A549 (cell line): ENCODE data around the gene XYLB. TPM values are rescaled to one million over a fixed set of nuclear protein-coding genes. Genes with fewer than 3 reads are reported as not detected.

Experiments used
- ATAC-seq, 2 experiments: fragments of 200-7000 bp in 1 of 2; fragments of >200 bp in 1 of 2; cut with Nextera tagmentation in 1 of 2; cut with Tn5 transposase in 1 of 2; 3 replicates each; pipeline versions ENCODE4 v1.8.0 to v1.9.1; 2018 to 2020; ENCODE audit warnings: mild to moderate bottlenecking in 1 of 2, moderate library complexity in 1 of 2
- CTCF ChIA-PET: fragments of 300-600 bp; sonication (Branson Sonifier 250); formaldehyde crosslinking; extraction: SDS; loops from one replicate; lab custom pipeline; 2021; ENCODE audit warnings: antibody characterized with exemption, inconsistent platforms; lab: Yijun Ruan, JAX
- POLR2A ChIA-PET: fragments of 350-600 bp; formaldehyde crosslinking; extraction: SDS; loops from one replicate; lab custom pipeline; 2021; ENCODE audit warnings: antibody characterized with exemption, inconsistent platforms; lab: Yijun Ruan, JAX
- DNase-seq, 2 experiments: peaks; one replicate each; pipeline versions ENCODE4 v3.0.0 to v3.0.0-alpha.2; 2011 to 2016; ENCODE audit warnings: low read depth in 1 of 2, low spot score in 1 of 2
- FAIRE-seq: peaks from 2 replicates; lab custom pipeline; 2011; peaks lifted over from hg19 to GRCh38; lab: Jason Lieb, UNC
- H3K27ac ChIP-seq, 2 experiments: fragments of >200 bp; sonication (Bioruptor Twin); formaldehyde crosslinking; 3 replicates each; pipeline ENCODE4 v1.5.1; 2016 to 2017
- H3K4me1 ChIP-seq: fragments of >200 bp; sonication (Bioruptor Twin); formaldehyde crosslinking; 3 replicates; pipeline ENCODE4 v1.6.1; 2016
- H3K4me2 ChIP-seq: fragments of >200 bp; sonication (Bioruptor Twin); formaldehyde crosslinking; 3 replicates; pipeline ENCODE4 v1.6.1; 2016
- H3K4me3 ChIP-seq: fragments of >200 bp; sonication (Bioruptor Twin); formaldehyde crosslinking; 3 replicates; pipeline ENCODE4 v1.5.1; 2016
- H3K9me3 ChIP-seq: fragments of >200 bp; sonication (Bioruptor Twin); formaldehyde crosslinking; 3 replicates; pipeline ENCODE4 v1.6.1; 2016
- BHLHE40 ChIP-seq: IDR thresholded peaks from 2 replicates; pipeline ENCODE4 v1.6.1; 2012; ENCODE audit warnings: low read depth, low read length, inconsistent platforms
- CEBPB ChIP-seq, 2 experiments: fragments of >200 bp in 1 of 2; sonication (Bioruptor Twin) in 1 of 2; formaldehyde crosslinking in 1 of 2; IDR thresholded peaks; 2 replicates each; pipeline ENCODE4 v1.6.1; 2012 to 2016
- E2F6 ChIP-seq: IDR thresholded peaks from 2 replicates; pipeline ENCODE4 v1.6.1; 2012; ENCODE audit warnings: low read depth, borderline replicate concordance
- EP300 ChIP-seq, 2 experiments: fragments of >200 bp; sonication (Bioruptor Twin); formaldehyde crosslinking; IDR thresholded peaks; 2 replicates in 1 of 2; 3 replicates in 1 of 2; pipeline ENCODE4 v1.6.1; 2016 to 2017
- FOXS1 ChIP-seq: fragments of 250-450 bp; sonication (Bioruptor Pico); IDR thresholded peaks from 2 replicates; pipeline ENCODE4 v1.5.0; 2020; ENCODE audit warnings: mild to moderate bottlenecking, moderate library complexity
- HDAC2 ChIP-seq: fragments of 200-600 bp; sonication (generic); IDR thresholded peaks from 2 replicates; pipeline ENCODE4 v1.6.1; 2016
- HEYL ChIP-seq: fragments of 250-450 bp; sonication (Bioruptor Pico); IDR thresholded peaks from 2 replicates; pipeline ENCODE4 v1.8.0; 2021; ENCODE audit warnings: mild to moderate bottlenecking, moderate library complexity
- JUN ChIP-seq, 2 experiments: fragments of >200 bp; sonication (Bioruptor Twin); formaldehyde crosslinking; IDR thresholded peaks; 2 replicates in 1 of 2; 3 replicates in 1 of 2; pipeline ENCODE4 v1.6.1; 2016 to 2017
- MAX ChIP-seq: IDR thresholded peaks from 2 replicates; pipeline ENCODE4 v1.6.1; 2012
- PBX3 ChIP-seq: IDR thresholded peaks from 2 replicates; pipeline ENCODE4 v1.6.1; 2012
- POLR2A ChIP-seq: IDR thresholded peaks from 2 replicates; pipeline ENCODE4 v1.6.1; 2012; ENCODE audit warnings: mild to moderate bottlenecking, low read length
- RARB ChIP-seq: fragments of 250-450 bp; sonication (Bioruptor Pico); IDR thresholded peaks from 2 replicates; pipeline ENCODE4 v1.8.0; 2021; ENCODE audit warnings: mild to moderate bottlenecking, moderate library complexity
- RCOR1 ChIP-seq: fragments of 150-350 bp; IDR thresholded peaks from 2 replicates; pipeline ENCODE4 v1.6.1; 2014; ENCODE audit warnings: antibody characterized with exemption, low read length, low read depth
- RFX5 ChIP-seq: fragments of 450-650 bp; IDR thresholded peaks from 2 replicates; pipeline ENCODE4 v1.7.1; 2014; ENCODE audit warnings: antibody characterized with exemption, mild to moderate bottlenecking, moderate library complexity
- SREBF2 ChIP-seq: fragments of 450-650 bp; IDR thresholded peaks from 2 replicates; pipeline ENCODE4 v1.6.1; 2014; ENCODE audit warnings: mild to moderate bottlenecking, moderate library complexity
- TFCP2L1 ChIP-seq: fragments of 250-450 bp; sonication (Bioruptor Pico); IDR thresholded peaks from 2 replicates; pipeline ENCODE4 v1.5.0; 2021; ENCODE audit warnings: mild to moderate bottlenecking
- WGBS: methylation state at CpG from one replicate; pipeline ENCODE4 v1.1.6; 2017; ENCODE audit errors: missing lambda C conversion rate; 5-methylcytosine and 5-hydroxymethylcytosine counted together
- polyA plus RNA-seq, 4 experiments: library from polyadenylated mRNA; depleted of rRNA in 3 of 4; stranded (reverse); fragments of >200 nt; fragmentation: RNase III in 1 of 4; extraction: RNeasy Plus Mini Kit Qiagen cat#74134 plus additional on column Dnase treatment in 1 of 4; gene quantifications; 2 replicates in 3 of 4; 3 replicates in 1 of 4; pipeline ENCODE4 v1.2.3, GENCODE V29; 2011 to 2017
- TF ChIP-seq, protein P1 (sequence below): fragments of 200-600 bp; sonication (generic); IDR thresholded peaks from 2 replicates; pipeline ENCODE4 v1.6.1; 2016; ENCODE audit warnings: antibody characterized with exemption, mild to moderate bottlenecking, moderate library complexity
- TF ChIP-seq, protein P2 (sequence below): fragments of >200 bp; sonication (Bioruptor Twin); formaldehyde crosslinking; IDR thresholded peaks from 3 replicates; pipeline ENCODE4 v1.6.1; 2016
- TF ChIP-seq, protein P3 (sequence below): fragments of >200 bp; sonication (Bioruptor Twin); formaldehyde crosslinking; IDR thresholded peaks from 3 replicates; pipeline ENCODE4 v1.5.1; 2016

Gene XYLB
- polyA plus RNA-seq, 2 of the 4 experiments (the other 2 are of a cell fraction), result 4.9 to 5.4 TPM

DNA sequence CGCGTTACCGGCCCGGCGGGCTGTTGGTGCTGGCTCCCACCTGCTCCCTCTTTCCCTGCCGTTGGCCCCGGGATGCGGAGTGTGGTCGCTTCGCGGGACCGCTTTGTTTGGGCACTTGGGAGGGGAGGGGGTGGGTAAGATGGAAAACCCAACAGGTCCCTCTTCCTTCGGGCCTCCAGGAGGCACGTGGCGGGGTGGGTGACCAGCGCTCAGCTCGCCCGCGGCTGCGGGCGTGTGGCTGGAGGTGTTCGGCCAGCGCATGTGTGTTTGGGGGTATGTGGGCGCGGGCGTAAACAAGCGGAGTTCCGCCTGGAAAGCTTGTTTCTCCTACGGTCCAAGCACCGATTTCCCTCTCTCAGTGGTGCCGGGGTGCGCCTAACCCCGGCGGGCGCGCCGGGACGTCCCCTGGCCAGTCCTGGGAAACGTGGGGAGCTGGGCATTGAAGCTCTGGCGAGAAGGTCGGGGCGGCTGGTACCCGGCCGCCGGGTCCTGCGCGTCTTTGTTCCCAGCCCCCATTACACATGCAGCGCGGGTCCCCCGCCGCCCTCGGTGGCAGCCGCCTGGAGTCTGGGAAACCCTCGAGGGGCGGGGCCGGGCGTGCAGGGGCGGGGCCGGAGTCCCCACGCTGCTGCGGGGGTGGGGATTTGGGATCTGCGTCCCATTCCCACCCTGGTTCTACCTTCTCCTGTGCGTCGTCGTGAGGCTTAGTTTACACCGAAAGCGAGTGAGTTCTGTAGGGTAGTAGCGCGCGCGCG lies 108.5 kb downstream of the XYLB start:
- FAIRE-seq, result no peak
- Histone ChIP-seq H3K27ac (peak overlapping the region; percentile 96 to 98), H3K9me3 (no peaks in the 10 kb centered on the region), H3K4me3 (peak overlapping the region; percentile 93), H3K4me1 (peaks cover 9% of the 10 kb centered on the region; the same call in 2 of the 3 replicates), H3K4me2 (peak overlapping the region; percentile 99)
- ChIA-PET POLR2A (interaction anchor here (1.1 kb wide), 1 partner anchor 318 kb away, joined by 4 read pairs; the partner anchor contains the start of gene ACAA1), CTCF (interaction anchor here (1.2 to 3.9 kb wide), 5 partner anchors 18 to 202 kb away, joined by 3 to 22 read pairs (median 4); partner anchors contain the start of gene XYLB)
- TF ChIP-seq, protein P1, sequence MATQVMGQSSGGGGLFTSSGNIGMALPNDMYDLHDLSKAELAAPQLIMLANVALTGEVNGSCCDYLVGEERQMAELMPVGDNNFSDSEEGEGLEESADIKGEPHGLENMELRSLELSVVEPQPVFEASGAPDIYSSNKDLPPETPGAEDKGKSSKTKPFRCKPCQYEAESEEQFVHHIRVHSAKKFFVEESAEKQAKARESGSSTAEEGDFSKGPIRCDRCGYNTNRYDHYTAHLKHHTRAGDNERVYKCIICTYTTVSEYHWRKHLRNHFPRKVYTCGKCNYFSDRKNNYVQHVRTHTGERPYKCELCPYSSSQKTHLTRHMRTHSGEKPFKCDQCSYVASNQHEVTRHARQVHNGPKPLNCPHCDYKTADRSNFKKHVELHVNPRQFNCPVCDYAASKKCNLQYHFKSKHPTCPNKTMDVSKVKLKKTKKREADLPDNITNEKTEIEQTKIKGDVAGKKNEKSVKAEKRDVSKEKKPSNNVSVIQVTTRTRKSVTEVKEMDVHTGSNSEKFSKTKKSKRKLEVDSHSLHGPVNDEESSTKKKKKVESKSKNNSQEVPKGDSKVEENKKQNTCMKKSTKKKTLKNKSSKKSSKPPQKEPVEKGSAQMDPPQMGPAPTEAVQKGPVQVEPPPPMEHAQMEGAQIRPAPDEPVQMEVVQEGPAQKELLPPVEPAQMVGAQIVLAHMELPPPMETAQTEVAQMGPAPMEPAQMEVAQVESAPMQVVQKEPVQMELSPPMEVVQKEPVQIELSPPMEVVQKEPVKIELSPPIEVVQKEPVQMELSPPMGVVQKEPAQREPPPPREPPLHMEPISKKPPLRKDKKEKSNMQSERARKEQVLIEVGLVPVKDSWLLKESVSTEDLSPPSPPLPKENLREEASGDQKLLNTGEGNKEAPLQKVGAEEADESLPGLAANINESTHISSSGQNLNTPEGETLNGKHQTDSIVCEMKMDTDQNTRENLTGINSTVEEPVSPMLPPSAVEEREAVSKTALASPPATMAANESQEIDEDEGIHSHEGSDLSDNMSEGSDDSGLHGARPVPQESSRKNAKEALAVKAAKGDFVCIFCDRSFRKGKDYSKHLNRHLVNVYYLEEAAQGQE, result no peak
- TF ChIP-seq MAX, result peak; percentile 90
- TF ChIP-seq EP300 (IDR thresholded peaks at IDR 0.05), result no peak
- TF ChIP-seq SREBF2, result no peak
- peak in 1 of 2 experiments; percentile 26; a peak in 1 of 5 replicates for TF ChIP-seq JUN (IDR thresholded peaks at IDR 0.05)
- TF ChIP-seq E2F6, result peak; percentile 81
- no peak for TF ChIP-seq TFCP2L1 (CRISPR knock-in tag)
- no peak for TF ChIP-seq FOXS1 (CRISPR knock-in tag)
- TF ChIP-seq POLR2A, result peak; percentile 24; the same call in 1 of the 2 replicates
- WGBS, result 2% methylated on average over 18 of the region's 72 CpGs
- ATAC-seq, result peak; percentile 44 to 79
- peak; percentile 54 to 82 for DNase-seq

- H3K27ac ChIP-seq, result peak overlapping the region in 1 of 2 experiments; percentile 96; a peak in 3 of 6 replicates
- TF ChIP-seq CEBPB (IDR thresholded peaks at IDR 0.05), result no peak
- TF ChIP-seq RARB (CRISPR knock-in tag), result no peak
- no peak for TF ChIP-seq SREBF2
- TF ChIP-seq HDAC2, result no peak
- TF ChIP-seq HEYL (CRISPR knock-in tag), result no peak
- TF ChIP-seq JUN (IDR thresholded peaks at IDR 0.05), result no peak
- no peak for TF ChIP-seq PBX3
- TF ChIP-seq, protein P2, sequence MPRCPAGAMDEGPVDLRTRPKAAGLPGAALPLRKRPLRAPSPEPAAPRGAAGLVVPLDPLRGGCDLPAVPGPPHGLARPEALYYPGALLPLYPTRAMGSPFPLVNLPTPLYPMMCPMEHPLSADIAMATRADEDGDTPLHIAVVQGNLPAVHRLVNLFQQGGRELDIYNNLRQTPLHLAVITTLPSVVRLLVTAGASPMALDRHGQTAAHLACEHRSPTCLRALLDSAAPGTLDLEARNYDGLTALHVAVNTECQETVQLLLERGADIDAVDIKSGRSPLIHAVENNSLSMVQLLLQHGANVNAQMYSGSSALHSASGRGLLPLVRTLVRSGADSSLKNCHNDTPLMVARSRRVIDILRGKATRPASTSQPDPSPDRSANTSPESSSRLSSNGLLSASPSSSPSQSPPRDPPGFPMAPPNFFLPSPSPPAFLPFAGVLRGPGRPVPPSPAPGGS, result no peak
- no peak for TF ChIP-seq RFX5
- TF ChIP-seq BHLHE40, result no peak
- TF ChIP-seq, protein P3, sequence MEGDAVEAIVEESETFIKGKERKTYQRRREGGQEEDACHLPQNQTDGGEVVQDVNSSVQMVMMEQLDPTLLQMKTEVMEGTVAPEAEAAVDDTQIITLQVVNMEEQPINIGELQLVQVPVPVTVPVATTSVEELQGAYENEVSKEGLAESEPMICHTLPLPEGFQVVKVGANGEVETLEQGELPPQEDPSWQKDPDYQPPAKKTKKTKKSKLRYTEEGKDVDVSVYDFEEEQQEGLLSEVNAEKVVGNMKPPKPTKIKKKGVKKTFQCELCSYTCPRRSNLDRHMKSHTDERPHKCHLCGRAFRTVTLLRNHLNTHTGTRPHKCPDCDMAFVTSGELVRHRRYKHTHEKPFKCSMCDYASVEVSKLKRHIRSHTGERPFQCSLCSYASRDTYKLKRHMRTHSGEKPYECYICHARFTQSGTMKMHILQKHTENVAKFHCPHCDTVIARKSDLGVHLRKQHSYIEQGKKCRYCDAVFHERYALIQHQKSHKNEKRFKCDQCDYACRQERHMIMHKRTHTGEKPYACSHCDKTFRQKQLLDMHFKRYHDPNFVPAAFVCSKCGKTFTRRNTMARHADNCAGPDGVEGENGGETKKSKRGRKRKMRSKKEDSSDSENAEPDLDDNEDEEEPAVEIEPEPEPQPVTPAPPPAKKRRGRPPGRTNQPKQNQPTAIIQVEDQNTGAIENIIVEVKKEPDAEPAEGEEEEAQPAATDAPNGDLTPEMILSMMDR, result no peak
- TF ChIP-seq TFCP2L1 (CRISPR knock-in tag), result no peak
- no peak for TF ChIP-seq RCOR1
- TF ChIP-seq, protein P1, result no peak
These were observed 109.2 kb downstream of the XYLB start for GRCh38 chr3:38455639-38456430.

More at GRCh38 chr3:38455639-38456430, 109.2 kb downstream of the XYLB start:
- ChIA-PET POLR2A (interaction anchor here (1.1 kb wide), 1 partner anchor 319 kb away, joined by 4 read pairs; the partner anchor contains the start of gene ACAA1), CTCF (interaction anchor here (1.2 to 3.9 kb wide), 6 partner anchors 17 to 201 kb away, joined by 3 to 22 read pairs (median 4); partner anchors contain the start of gene XYLB)
- H3K4me3 ChIP-seq, result peak overlapping the region; percentile 93
- H3K4me2 ChIP-seq, result peak overlapping the region; percentile 99
- H3K4me1 ChIP-seq, result peaks cover 9% of the 10 kb centered on the region; the same call in 2 of the 3 replicates
- FAIRE-seq (no peak), DNase-seq (no peak), ATAC-seq (peak in 1 of 2 experiments; percentile 4; a peak in 4 of 6 replicates)
- no peaks in the 10 kb centered on the region for H3K9me3 ChIP-seq
- 34% methylated on average over 13 of the region's 15 CpGs for WGBS
